Dermis blood vessel endothelial cell (primary cell): ENCODE results near the gene ARHGAP24. TPM values are rescaled to one million over a fixed set of nuclear protein-coding genes. Genes with fewer than 3 reads are reported as not detected.
"Not testable (repeated sequence)": the region's sequence is repeated elsewhere in the genome, so short reads cannot be mapped to it uniquely, and the experiment has no call there.

Experiments
- DNase-seq: peaks from one replicate; pipeline ENCODE4 v3.0.0; 2010
- total RNA-seq: library from RNA; depleted of rRNA; stranded (reverse); fragments of >200 nt; gene quantifications from 2 replicates; pipeline ENCODE4 v1.2.3, GENCODE V29; 2014

ARHGAP24 gene
- total RNA-seq, 1 donor from 2014 or later: 37.9 TPM

DNA sequence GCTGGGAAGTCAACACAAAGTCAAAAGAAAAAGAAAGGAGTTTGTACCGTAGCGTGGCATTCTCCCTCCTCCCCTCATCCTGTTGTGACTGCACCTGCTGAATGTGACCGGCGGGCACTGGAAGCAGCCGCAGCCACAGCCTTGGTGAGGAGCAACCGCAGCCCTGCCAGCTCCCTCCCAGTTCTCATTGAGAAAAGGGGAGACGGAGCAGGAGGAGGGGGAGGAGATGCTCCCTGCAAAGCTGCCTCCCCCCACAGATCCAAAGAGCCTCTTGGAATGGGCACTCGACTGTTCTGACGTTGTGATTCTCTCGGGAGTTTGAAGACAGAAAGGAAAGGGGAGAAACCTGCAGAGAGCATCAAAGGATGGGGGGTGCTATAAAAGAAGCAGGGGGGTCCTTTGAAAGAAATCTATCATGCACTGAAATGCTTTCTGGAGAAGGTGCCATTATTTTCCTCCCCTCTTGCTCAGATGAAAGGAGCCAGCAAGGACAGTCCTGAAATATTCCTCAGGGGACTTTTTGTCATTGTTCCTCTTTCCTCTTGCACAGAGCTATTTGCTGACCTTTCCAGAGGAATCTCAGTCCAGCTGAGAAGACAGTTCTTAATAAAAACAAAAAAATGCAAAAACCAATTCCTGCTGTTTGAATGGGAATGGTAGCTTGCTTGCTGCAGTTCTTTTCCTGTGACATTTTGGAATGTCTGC is 455.2 kb downstream of the ARHGAP24 start:
- peak; percentile 32 for DNase-seq

DNA sequence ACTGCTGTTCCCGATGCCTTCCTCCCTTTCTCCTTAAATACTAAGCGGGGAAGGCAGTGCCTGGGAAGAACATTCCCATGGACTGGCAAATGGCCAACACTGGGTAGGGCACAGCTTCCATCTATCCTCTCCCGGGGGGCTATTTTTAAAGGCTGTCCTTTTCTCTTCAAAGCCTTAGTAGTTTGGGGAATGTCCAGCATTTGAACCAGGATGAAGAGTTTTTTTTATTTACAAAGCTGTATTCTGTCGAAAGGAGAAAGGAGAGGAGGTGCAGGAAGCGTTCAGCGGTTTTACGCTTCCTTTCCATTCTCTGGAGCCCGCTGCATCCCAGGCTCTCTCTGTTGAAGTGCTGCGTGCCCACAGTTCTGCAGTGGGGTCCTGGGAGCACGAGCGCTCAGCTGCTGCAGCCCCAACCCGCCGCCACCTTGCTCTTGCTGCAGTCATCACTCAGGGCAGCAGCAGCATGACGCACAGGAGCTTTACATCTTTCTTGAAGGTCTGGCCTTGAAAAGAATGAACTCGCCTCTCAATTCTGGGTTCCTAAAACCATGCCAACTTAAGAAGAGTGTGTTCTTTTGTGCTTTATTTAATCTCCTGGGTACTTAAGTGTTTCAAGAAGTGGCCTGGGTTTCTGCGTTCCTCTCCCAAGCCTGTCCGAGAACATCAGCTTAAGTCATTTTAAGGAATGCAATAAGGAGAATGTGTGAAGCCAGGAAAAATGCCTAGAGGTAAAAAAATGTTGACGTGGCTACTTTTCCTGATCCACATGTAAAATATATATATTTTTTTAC is 457.7 kb downstream of the ARHGAP24 start:
- DNase-seq: peak; percentile 49

DNA sequence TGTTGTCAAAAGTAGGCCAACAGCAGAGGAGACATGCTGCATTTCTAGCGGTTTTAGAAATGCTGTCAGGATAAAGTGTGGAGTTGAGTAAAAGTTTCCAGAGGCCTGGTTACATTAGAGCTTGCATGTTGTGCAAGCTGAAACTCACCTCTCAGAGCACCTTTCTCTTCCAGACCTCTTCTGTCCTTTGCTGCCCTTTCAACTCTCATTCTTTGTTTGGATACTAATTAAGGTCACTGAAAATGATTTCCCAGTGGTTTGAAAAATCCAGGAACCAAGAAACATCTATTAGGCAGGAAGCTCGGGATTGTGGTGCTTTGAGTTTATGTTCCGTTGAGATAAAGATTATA is 458.3 kb downstream of the ARHGAP24 start:
- no peak for DNase-seq

DNA sequence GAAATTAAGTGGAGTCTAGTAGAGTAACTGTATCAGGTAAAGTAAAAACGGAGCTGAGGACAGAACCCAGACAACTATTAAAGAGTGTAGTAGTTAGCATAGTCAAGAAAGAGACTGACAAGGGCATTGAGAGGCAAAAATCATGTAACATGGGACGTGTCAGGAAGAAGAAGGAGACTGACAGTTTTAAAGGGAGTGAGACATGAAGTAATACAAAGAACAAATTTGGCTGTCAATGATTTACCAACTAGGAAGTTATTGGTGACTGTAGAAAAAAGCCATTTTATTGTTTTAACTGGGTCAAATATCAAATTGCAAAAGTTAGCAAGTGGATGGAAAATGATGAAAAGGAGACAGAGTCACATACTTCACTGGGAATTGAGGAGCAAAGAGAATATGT is 462.6 kb downstream of the ARHGAP24 start:
- DNase-seq: no peak

DNA sequence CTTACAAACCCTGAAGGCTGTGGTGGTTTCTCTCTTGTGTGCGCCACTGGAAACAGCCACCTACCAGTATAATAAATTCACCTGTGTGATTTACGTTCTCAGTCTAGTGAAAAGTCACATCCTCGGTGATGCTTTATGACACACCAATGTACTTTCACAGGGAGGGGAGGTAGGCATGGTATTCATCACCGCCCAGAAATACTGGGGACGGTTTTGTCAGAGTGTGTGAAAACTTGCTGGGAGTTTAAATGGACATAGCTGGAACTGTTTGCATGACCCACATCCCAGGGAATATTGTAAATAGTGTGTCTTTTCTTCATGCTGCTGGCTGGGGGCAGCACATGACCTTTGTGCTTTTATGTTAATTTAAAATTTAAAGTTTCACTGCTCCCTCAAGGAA is 463.1 kb downstream of the ARHGAP24 start:
- DNase-seq: no peak

DNA sequence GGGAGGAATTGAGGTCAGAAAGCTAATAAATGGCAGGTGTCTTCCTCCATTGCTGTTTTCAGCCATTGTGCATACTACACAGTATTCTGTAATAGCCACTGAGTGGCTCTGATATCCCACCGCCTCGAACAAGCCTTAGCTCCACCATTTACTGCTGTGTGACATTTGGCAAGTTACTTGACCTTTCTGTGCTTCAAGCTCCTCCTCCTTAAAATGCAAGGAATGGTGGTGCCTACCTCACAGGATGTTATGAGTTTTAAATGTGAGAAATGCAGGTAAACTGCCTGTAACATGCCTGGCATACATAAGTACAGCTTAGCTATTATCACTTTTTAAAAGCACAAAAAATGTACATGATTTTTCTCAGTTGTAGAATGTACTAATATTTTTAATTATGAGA is 464.0 kb downstream of the ARHGAP24 start:
- no peak for DNase-seq

DNA sequence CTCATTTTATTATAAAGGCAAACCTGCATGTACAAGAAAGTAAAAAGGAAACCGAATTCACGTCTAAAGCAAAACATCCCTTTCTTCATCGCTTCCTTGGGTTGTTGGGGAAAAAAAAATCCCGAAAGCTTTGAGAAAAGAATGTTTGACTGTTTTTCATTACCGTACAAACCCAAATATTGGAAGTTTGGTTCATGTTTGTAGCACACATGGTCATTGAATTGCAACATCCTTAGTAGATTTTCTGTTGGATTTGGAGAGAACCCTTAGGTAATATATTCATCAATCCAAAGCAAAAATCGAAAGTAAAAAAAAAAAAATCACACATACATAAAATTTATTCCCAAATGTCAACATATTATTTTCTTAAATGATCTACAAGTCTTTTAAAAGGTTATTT is 464.6 kb downstream of the ARHGAP24 start:
- DNase-seq: no peak

DNA sequence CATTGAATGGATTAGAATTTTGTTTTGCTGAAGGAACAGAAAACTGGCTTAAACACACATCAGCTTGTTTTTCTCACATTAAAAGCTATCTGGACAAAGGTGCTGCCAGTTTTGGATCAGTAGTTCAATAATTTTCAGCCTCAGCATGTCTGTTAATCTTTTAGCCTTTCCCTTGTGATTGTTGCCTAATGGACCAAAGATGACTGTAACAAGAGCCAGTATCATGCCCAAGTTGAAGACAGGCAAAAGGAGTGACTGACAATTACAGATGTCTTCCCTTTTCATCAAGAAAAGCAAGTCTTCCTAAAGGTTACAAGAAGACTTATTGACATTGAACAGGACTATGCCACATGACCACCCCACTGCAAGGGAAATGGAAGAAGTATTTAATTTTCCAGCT is 465.2 kb downstream of the ARHGAP24 start:
- DNase-seq: no peak

DNA sequence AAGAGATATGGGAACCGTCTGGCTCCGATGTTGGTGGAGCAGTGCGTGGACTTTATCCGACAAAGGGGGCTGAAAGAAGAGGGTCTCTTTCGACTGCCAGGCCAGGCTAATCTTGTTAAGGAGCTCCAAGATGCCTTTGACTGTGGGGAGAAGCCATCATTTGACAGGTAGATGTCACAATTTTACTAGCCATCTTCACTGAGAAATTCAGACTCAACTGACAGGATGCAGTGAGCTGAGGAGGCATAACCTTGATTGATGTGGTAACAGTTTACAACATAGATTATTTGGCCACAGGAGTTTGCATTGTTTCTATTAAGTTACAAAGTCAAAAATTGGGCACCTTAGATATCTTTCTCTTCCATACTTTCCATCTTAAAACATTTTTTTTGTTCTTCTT is 467.2 kb downstream of the ARHGAP24 start:
- DNase-seq: no peak

DNA sequence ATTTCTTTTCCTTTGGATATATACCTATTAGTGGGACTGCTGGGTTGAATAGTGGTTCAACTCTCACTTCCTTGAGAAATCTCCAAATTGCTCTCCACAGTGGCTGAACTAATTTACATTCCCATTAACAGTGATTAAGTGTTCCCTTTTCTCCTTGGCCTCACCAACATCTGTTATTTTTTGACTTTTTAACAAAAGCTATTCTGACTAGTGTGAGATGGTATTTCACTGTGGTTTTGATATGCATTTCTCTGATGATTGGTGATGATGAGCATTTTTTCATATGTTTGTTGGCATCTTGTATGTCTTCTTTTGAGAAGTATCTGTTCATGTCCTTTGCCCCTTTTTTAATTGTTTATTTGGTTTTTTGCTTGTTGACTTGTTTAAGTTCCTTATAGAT is 471.9 kb downstream of the ARHGAP24 start:
- no peak for DNase-seq

DNA sequence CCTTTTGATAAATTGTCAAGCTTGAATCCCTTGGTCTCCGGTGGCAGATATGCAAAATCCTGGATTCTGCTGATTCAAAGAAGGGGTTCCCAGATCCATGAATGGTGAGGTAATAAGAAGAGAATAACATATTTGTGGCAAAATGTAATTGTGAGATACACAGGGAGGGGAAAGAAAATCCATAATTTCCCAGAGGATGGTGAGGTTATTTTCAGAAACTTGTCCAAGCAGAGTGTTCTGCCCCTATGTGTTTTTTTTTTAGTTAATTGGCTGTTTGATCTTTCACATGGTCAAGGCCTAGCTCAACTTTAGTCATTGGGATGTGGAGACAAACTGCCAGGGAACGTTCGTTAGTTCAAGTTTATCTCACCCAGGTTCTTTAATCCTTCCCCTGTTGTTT is 476.1 kb downstream of the ARHGAP24 start:
- DNase-seq: no peak

DNA sequence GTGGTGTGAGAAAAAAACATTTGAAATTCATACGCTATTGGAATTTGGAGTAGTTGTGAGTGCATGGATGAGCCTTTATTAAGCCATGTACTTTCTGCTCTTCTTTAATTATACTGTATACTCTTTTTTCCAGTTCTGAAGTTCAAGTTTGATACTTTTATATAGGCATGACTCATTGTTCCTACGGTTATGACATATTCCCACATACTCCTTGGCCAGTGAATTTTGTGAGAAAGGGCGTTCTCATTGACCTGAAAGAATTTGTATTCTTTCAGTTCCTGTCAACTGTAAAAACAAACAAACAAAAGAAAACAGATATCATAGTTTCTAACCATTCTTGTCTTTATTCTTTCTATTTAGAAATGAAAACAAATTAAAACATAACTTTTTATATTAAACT is 477.6 kb downstream of the ARHGAP24 start:
- DNase-seq: peak; percentile 81

DNA sequence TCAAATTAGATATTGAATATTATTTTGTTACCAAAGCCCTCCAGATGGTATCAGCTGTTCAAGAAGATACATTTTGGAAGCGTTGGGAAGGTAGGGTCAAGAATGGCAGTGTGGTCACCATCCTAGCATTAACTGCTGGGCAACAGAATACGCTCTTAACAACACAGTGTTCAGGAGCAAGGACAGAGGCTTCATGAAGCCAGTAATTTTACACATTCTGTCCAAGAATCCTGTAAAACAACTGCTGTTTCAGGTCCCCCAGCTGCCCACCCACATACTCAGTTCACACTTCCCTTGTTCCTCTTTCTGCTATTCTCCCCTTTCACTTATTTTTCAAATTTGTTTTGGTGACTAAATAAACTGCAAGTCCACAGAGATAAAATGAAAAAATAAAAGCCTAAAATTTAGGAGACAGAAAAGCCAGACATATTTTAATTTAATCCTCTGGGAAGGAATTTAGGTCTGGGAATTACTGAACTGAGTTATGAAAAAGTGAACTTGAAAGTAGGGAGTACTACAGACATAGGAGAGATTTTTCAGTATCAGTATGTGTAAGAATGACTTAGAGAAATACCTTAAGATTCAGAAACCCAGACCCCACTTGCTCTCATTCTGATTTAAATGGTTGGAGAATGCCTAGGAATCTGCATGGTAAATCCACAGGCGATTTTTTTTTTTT is 478.2 kb downstream of the ARHGAP24 start:
- no peak for DNase-seq

DNA sequence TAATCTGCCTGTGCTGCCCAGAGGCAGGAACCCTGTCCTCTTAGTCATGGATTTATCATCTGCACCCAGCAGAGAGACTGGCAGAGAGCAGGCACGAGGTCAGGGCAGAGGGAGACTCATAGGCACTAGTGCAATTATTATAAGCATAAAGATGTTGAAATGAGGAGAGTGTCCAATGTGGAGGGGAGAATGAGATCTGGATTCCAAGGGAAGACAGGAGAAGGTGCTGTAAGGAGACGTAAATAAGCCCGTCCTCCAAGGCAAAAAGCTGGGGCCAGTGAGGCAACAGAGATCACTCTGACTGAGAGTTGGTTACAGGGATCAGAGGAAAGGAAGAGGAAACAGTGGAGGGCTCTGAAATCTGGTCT is 478.7 kb downstream of the ARHGAP24 start:
- peak; percentile 33 for DNase-seq

DNA sequence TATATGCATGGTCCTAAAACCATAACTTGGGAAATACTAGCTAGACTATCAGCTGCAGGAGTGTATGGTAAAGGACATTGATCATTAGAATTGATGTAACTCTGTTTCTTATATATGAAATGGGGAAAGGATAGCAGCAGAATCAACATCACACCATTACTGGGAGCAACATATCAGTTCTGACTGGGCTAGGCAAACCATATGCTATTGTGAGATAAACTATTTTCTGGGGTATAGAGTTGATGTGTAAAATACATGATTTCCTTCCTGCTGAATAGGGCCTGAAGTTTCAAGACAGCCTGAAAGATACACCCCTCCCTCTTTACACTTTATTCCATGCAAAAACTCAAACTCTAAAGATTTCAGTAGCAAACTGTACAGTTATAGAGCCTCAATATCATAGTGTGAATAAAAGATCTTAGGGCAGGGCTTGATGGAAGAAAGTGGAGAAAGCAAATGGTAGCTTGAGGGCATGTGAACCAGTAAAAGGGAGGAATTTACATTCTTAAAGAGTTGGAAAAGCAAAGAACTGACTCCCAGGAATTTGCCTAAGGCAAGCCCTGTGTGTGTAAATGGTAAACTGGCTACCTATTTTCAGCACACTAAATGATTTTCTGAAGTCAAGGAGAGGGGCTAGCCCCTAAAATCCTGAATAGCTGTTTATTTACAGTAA is 480.8 kb downstream of the ARHGAP24 start:
- no peak for DNase-seq

DNA sequence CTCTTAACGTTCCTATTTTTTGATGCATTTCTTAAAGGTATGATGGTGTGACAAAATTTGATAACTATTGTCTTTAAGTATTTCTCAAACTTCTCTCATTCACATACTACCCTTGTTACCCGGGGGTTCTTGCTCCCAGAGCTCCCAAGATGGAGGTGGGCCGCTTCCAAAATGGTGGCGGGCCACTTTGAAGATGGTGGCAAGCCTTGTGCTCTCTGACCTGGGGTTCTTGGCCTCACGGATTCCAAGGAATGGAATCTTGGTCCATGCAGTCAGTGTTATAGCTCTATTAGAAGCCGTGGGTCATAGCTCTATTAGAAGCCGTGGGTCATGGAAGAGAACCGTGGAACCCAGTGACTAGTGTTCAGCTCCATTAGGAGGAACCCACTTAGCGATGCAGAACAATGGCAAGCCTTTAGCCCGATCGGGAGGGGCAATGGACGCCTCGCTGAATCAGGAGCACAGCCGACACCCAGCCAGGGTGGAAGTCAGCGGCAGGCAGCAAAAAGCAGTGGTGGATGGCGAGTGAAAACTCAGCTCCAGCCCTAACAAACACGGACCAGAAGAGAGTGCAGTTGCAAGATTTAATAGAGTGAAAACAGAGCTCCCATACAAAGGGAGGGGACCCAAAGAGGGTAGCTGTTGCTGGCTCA is 481.5 kb downstream of the ARHGAP24 start:
- DNase-seq: no peak

DNA sequence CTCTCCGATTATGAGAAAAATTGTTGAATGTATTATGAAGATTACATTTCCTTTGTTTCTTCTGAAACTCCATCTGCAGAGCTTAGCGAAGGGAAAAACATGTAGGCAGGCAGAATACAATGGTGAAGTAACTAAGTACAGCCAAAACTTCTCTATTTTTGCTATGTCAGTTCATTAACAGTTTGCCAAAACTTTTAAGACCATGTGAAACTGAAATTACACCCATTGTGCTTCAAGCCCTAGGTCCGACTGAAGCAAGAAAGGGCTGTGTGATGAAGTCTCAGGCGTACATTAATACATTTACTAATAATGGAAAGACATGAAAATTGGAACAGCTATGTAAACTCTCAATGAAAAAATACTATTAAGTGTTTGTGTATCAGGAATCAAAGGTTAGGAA is 486.9 kb downstream of the ARHGAP24 start:
- DNase-seq: peak; percentile 23

DNA sequence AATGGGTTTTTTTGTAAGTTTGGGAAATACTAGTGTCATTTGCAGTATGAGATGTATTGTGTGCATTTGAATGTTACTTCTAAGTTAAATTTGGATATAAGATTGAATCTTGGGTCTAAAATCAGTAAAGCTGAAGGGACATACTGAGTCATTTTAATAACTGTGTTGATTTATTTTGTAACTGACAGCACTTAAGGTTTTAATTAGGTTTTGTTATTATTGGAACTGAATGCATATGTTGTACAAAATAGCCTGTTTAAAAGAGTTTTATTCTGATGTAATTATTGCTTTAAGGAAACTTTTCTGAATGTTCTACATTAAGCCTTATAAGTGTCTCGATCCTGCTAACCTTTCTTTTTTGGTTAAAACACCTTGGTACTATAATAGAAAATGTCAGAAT is 488.3 kb downstream of the ARHGAP24 start:
- DNase-seq: no peak

DNA sequence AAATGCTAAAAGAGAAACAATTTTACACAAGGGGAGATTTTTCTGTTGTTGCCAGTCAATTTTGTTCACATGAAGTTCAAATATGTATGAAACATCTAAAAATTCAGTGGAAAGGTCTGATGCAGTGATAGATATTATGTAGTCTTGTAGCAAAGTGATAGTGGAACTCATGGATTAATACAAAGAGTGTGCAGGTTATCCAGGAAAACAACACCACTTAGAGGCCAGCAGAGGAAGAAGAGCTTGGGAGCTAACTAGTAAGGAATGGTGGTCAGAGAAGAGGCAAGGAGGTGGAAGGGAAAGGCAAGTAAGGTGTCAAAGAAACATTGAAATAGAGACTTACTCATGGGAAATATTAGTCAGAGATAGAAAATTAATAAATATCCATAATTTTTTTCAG is 489.3 kb downstream of the ARHGAP24 start:
- peak; percentile 40 for DNase-seq

DNA sequence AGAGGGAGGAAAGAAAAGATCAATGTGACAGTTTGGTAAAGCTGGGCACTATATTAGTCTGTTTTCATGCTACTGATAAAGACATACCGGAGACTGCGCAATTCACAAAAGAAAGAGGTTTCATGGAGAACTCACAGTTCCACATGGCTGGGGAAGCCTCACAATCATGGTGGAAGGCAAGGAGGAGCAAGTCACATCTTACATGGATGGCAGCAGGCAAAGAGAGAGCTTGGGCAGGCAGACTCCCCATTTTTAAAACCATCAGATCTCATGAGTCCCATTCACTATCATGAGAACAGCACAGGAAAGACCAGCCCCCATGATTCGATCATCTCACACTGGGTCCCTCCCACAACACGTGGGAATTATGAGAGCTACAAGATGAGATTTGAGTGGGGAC is 490.1 kb downstream of the ARHGAP24 start:
- not testable (repeated sequence) for DNase-seq

DNA sequence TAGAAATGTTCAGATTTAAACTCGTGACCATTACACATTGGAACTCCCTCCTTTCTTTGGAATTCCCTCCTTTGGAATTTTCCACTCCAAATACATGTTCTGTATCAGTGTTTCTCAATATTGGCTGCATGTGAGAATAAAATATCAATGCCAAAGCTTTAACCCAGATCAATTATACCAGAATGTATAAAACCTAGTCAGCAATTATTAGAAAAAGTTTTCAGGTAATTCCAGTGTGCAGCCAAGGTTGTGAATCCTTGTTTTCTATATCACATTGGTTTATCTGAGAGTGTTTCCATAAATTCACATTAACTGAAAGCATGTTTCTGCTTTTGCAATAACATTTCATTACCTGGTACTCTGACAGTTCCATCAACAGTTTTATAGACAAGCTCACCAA is 490.6 kb downstream of the ARHGAP24 start:
- DNase-seq: no peak

DNA sequence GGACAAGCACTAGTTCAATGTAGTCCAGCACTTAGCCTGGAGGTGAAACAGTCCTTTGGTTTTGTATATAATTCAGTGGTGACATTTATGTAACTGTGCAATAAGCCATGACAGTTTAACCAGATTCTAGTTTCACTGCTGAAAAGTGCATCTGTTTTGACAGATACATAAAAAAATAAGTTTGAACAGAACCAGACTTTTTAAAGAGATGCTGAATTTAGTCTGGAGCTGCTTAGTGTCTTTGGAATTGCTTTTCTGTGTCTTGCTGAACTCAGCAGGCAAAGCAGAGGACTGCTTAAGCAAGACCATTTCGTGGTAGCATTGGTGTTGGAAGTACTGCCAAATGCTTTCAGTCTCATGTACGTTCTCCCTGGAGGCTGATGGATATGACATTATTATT is 491.4 kb downstream of the ARHGAP24 start:
- peak; percentile 41 for DNase-seq

DNA sequence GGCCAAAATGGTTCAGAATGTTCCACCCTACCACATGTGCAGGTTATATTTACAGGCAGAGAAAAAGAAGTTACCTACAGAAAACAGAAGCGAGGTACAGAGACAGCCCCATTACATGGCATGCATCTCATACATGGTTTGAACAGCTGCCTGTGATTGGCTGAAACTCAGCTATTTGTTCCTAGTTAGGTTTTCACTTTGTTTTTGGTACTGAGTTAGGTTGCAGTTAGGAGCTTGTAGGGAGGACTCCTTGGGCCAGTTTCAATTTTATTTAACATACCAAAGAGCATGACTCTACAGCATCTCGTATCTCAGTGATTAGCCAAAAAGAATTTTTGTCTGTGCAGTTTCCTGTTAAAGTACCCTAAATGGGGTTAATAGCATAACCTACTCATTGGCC is 492.9 kb downstream of the ARHGAP24 start:
- DNase-seq: no peak
